Endothelial cell of umbilical vein (primary cell): ENCODE results near the gene HNRNPDL. TPM values are rescaled to one million over a fixed set of nuclear protein-coding genes. Genes with fewer than 3 reads are reported as not detected.
"Not testable (repeated sequence)": the region's sequence is repeated elsewhere in the genome, so short reads cannot be mapped to it uniquely, and the experiment has no call there.

Experiments used
- BruUV-seq: library from RNA; stranded (reverse); fragments of 400-500 nt; replicated peaks from 2 replicates; lab custom pipeline; 2021; lab: Mats Ljungman, UMichigan
- CTCF ChIA-PET: fragments of 300-600, 350-600 bp; sonication (Branson Sonifier 250); formaldehyde crosslinking; loops from one replicate; lab custom pipeline; 2021; ENCODE audit warnings: antibody characterized with exemption, inconsistent platforms; lab: Charles Lee
- POLR2A ChIA-PET: fragments of 300-600, 350-600 bp; sonication (Branson Sonifier 250); formaldehyde crosslinking; loops from one replicate; lab custom pipeline; 2021; ENCODE audit warnings: antibody characterized with exemption, inconsistent platforms; lab: Charles Lee
- DNase-seq: peaks from one replicate; pipeline ENCODE4 v3.0.0-alpha.2; 2011; ENCODE audit warnings: low read depth, low spot score
- FAIRE-seq: peaks from 2 replicates; lab custom pipeline; 2011; peaks lifted over from hg19 to GRCh38; lab: Jason Lieb, UNC
- H2AFZ ChIP-seq: 2 replicates; pipeline ENCODE4 v1.6.0; 2012; ENCODE audit warnings: low read depth, low read length, control low read depth, inconsistent platforms
- H3K27ac ChIP-seq: 2 replicates; pipeline ENCODE4 v1.5.1; 2011; ENCODE audit warnings: low read depth, mild to moderate bottlenecking, control low read depth, low read length, moderate library complexity; ENCODE audit not compliant: insufficient read depth
- H3K27me3 ChIP-seq, 2 experiments: 2 replicates each; pipeline versions ENCODE4 v1.6.0 to v1.6.1; 2011; ENCODE audit warnings: low read length in 2 of 2, mixed read lengths in 1 of 2; ENCODE audit not compliant: control insufficient read depth in 2 of 2, insufficient read depth in 2 of 2
- H3K36me3 ChIP-seq, 2 experiments: 2 replicates in 1 of 2; 3 replicates in 1 of 2; pipeline ENCODE4 v1.5.1; 2011; ENCODE audit warnings: low read length in 2 of 2, mild to moderate bottlenecking in 1 of 2, moderate library complexity in 1 of 2; ENCODE audit not compliant: control insufficient read depth in 2 of 2, insufficient read depth in 2 of 2; ENCODE audit errors: extremely low read depth in 1 of 2
- H3K4me1 ChIP-seq: 3 replicates; pipeline ENCODE4 v1.5.1; 2011; ENCODE audit warnings: mild to moderate bottlenecking, low read length; ENCODE audit not compliant: control insufficient read depth, insufficient read depth; ENCODE audit errors: extremely low read depth
- H3K4me2 ChIP-seq: 2 replicates; pipeline ENCODE4 v1.6.1; 2011; ENCODE audit warnings: low read length, control low read depth, mixed read lengths; ENCODE audit not compliant: insufficient read depth
- H3K4me3 ChIP-seq, 3 experiments: fragments of 200-600 bp in 1 of 3; sonication (generic), shearing (Covaris generic) in 1 of 3; replicated peaks in 1 of 3; 2 replicates each; pipeline ENCODE4 v1.5.1; 2011 to 2016; ENCODE audit warnings: control low read depth in 3 of 3, low read length in 3 of 3, mild to moderate bottlenecking in 2 of 3, inconsistent platforms in 1 of 3, low read depth in 1 of 3, moderate library complexity in 1 of 3; ENCODE audit not compliant: insufficient read depth in 1 of 3
- H3K79me2 ChIP-seq: 2 replicates; pipeline ENCODE4 v1.6.0; 2012; ENCODE audit warnings: low read length, inconsistent platforms; ENCODE audit not compliant: control insufficient read depth, insufficient read depth
- H3K9ac ChIP-seq: replicated peaks from 2 replicates; pipeline ENCODE3; 2011; ENCODE audit warnings: low read length, control low read depth; ENCODE audit not compliant: insufficient read depth; ENCODE audit errors: extremely low read depth
- H3K9me1 ChIP-seq: replicated peaks from 3 replicates; pipeline ENCODE4 v1.6.0; 2011; ENCODE audit warnings: mild to moderate bottlenecking, low read length; ENCODE audit not compliant: control insufficient read depth, insufficient read depth; ENCODE audit errors: extremely low read depth
- H3K9me3 ChIP-seq: replicated peaks from 2 replicates; pipeline ENCODE4 v1.5.1; 2012; ENCODE audit warnings: low read length, inconsistent platforms; ENCODE audit not compliant: control insufficient read depth, insufficient read depth
- H4K20me1 ChIP-seq: replicated peaks from 2 replicates; pipeline ENCODE3; 2011; ENCODE audit warnings: mild to moderate bottlenecking, low read length; ENCODE audit not compliant: control insufficient read depth, insufficient read depth; ENCODE audit errors: extremely low read depth
- CTCF ChIP-seq, 2 donors: IDR thresholded peaks; 1 replicate in 1 of 2; 2 replicates in 1 of 2; pipeline ENCODE4 v1.5.1; 2011; ENCODE audit warnings: low read length in 2 of 2, mild to moderate bottlenecking in 2 of 2, moderate library complexity in 2 of 2, control low read depth in 1 of 2, inconsistent platforms in 1 of 2, low read depth in 1 of 2; ENCODE audit not compliant: insufficient read depth in 1 of 2; ENCODE audit errors: extremely low read depth in 1 of 2
- EZH2 ChIP-seq: IDR thresholded peaks from 2 replicates; pipeline ENCODE4 v1.6.1; 2012; ENCODE audit warnings: borderline replicate concordance, low read depth, mild to moderate bottlenecking, moderate library complexity, low read length, inconsistent platforms; ENCODE audit not compliant: severe bottlenecking
- FOS ChIP-seq: IDR thresholded peaks from 2 replicates; pipeline ENCODE4 v1.6.1; 2011; ENCODE audit warnings: mild to moderate bottlenecking, low read length, moderate library complexity, borderline replicate concordance; ENCODE audit not compliant: insufficient read depth
- GATA2 ChIP-seq: IDR thresholded peaks from 2 replicates; pipeline ENCODE4 v1.7.0; 2011; ENCODE audit warnings: low read depth, mild to moderate bottlenecking, moderate library complexity, mixed read lengths, low read length; ENCODE audit not compliant: insufficient read length, insufficient read depth
- JUN ChIP-seq: IDR thresholded peaks from 2 replicates; pipeline ENCODE4 v1.6.1; 2011; ENCODE audit warnings: borderline replicate concordance, low read depth; ENCODE audit not compliant: insufficient read length, insufficient read depth
- MAX ChIP-seq: IDR thresholded peaks from 2 replicates; pipeline ENCODE4 v1.6.1; 2011; ENCODE audit not compliant: insufficient read depth, insufficient read length
- MYC ChIP-seq: IDR thresholded peaks from one replicate; pipeline ENCODE4 v1.6.1; 2011; ENCODE audit warnings: mild to moderate bottlenecking, low read depth, low read length
- POLR2A ChIP-seq: IDR thresholded peaks from 2 replicates; pipeline ENCODE4 v1.6.1; 2012; ENCODE audit warnings: low read depth, mild to moderate bottlenecking, control low read depth, low read length
- POLR2AphosphoS5 ChIP-seq: IDR thresholded peaks from 2 replicates; pipeline ENCODE4 v1.6.1; 2012; ENCODE audit warnings: low read depth, mild to moderate bottlenecking, control low read depth, low read length, moderate library complexity; ENCODE audit not compliant: insufficient read depth
- dilution Hi-C: fragments of 300-500 bp; cut with MboI; formaldehyde crosslinking; loops from one replicate; pipeline ENCODE4 v1.15.0; 2019; ENCODE audit warnings: low sequenced_read_pairs; ENCODE audit not compliant: extremely low pct_ligation_motif_present
- intact Hi-C: fragments of 100-400 bp; cut with micrococcal nuclease; formaldehyde crosslinking; loops from one replicate; pipeline ENCODE4 v1.10.0; 2022
- polyA plus RNA-seq, 4 experiments: library from polyadenylated mRNA; depleted of rRNA in 3 of 4; stranded (reverse) in 3 of 4; unstranded in 1 of 4; fragments of >200 nt; gene quantifications; 2 replicates each; pipeline versions ENCODE4 v1.2.1 to v1.2.3, GENCODE V29; 2011 to 2012; ENCODE audit warnings: missing spikeins in 1 of 4
- total RNA-seq: library from RNA; stranded (reverse); gene quantifications from 2 replicates; pipeline ENCODE4 v1.2.3, GENCODE V29; 2021

HNRNPDL gene
- total and polyA plus RNA-seq, 2 donors (not counting 3 experiments of a cell fraction or from before 2014, with no cell fraction given) = 160 to 292 TPM

DNA sequence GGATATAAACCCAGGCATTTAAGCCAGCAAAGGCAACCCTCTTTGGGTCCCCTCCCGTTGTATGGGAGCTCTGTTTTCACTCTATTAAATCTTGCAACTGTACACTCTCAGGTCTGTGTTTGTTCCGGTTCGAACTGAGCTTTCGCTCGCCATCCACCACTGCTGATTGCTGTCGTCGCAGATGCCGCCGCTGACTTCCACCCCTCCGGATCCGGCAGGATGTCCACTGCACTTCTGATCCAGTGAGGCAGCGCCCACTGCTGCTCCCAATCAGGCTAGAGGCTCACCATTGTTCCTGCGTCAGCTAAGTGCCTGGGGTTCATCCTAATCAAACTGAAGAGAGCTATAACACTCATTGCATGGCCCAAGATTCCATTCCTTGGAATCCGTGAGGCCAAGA lies 49.3 kb upstream of the HNRNPDL start:
- H3K36me3 ChIP-seq = no peaks in the 10 kb centered on the region

DNA sequence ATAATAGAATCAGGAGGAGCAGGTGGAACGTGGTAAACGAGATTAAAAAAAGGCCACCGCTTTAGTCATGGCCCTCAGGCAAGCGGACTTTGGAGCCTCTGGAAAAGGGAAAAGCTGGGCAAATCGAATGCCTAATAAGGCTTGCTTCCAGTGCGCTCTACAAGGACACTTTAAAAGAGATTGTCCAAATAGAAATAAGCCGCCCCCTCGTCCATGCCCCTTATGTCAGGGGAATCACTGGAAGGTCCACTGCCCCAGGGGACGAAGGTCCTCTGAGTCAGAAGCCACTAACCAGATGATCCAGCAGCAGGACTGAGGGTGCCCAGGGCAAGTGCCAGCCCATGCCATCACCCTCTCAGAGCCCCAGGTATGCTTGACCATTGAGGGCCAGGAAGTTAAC lies 47.2 kb upstream of the HNRNPDL start:
- DNase-seq, H3K4me2 ChIP-seq, dilution Hi-C loops, H3K79me2 ChIP-seq, H2AFZ ChIP-seq, CTCF ChIA-PET, H3K4me3 ChIP-seq, H4K20me1 ChIP-seq, H3K9me3 ChIP-seq, intact Hi-C loops, H3K27me3 ChIP-seq, H3K36me3 ChIP-seq, BruUV-seq, H3K9ac ChIP-seq, FAIRE-seq, POLR2A ChIA-PET, H3K27ac ChIP-seq, H3K4me1 ChIP-seq, H3K9me1 ChIP-seq: not testable (repeated sequence)

More for the DNA sequence above, 49.3 kb upstream of the HNRNPDL start:
- no peaks in the 10 kb centered on the region for H3K9me1 ChIP-seq
- FAIRE-seq = no peak
- no peaks in the 10 kb centered on the region for H3K79me2 ChIP-seq
- DNase-seq = no peak
- no peaks in the 10 kb centered on the region for H3K9me3 ChIP-seq
- TF ChIP-seq MAX (no peak), CTCF (IDR thresholded peaks at IDR 0.05; ENCODE audit: extremely low read depth in 1 of 2, insufficient read depth in 1 of 2, low read depth in 1 of 2, low read length in 2 of 2) (no peak), JUN (no peak), MYC (no peak), POLR2AphosphoS5 (no peak), EZH2 (no peak), FOS (no peak), GATA2 (no peak), POLR2A (no peak)
- H2AFZ ChIP-seq = no peak overlapping the region
- no peak overlapping the region for H3K9ac ChIP-seq
- POLR2A ChIA-PET = no interaction called here
- H3K27ac ChIP-seq = no peak overlapping the region
- H4K20me1 ChIP-seq = no peaks in the 10 kb centered on the region
- H3K4me2 ChIP-seq = no peak overlapping the region
- intact Hi-C loops (no loop called here), dilution Hi-C loops (no loop called here)
- no peaks in the 10 kb centered on the region for H3K27me3 ChIP-seq
- no peaks in the 10 kb centered on the region for H3K4me1 ChIP-seq
- no peak overlapping the region for H3K4me3 ChIP-seq
- CTCF ChIA-PET = interaction anchor here (1.2 to 2.1 kb wide), 3 partner anchors 10 to 260 kb away, joined by 4 to 9 read pairs (median 4); no protein-coding TSS in a partner anchor
- no TSS peak for BruUV-seq

DNA sequence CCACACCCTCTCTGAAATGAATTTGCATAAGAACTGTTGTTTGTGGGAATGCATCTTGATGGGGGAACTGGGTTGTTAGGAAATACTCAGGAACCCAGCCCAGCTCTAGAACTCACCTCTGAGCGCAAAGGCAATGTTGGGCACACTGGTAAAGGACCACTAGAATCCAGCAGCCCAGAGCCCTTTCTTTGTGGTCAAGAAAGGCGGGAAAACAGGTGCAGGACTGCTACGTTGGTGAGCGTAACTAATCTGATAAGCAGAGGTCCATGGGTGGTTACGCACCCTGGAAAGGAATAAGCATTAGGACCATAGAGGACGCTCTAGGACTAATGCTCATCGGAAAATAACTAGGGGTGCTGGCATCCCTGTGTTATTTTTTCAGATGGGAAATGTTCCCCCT lies 45.7 kb upstream of the HNRNPDL start:
- POLR2A ChIA-PET = not testable (repeated sequence)

More for the DNA sequence above, 45.7 kb upstream of the HNRNPDL start:
- BruUV-seq, dilution Hi-C loops, H3K4me2 ChIP-seq, H2AFZ ChIP-seq, H4K20me1 ChIP-seq, H3K4me3 ChIP-seq, H3K9ac ChIP-seq, H3K36me3 ChIP-seq, intact Hi-C loops, H3K27me3 ChIP-seq, H3K9me3 ChIP-seq, H3K27ac ChIP-seq, H3K79me2 ChIP-seq, H3K4me1 ChIP-seq, H3K9me1 ChIP-seq, DNase-seq, FAIRE-seq: not testable (repeated sequence)
- CTCF ChIA-PET = interaction anchor here (1.3 kb wide), 1 partner anchor 263 kb away, joined by 5 read pairs; no protein-coding TSS in a partner anchor
